Activated naive CD4-positive, alpha-beta T cell treated with anti-CD3 and anti-CD28 coated beads, Interleukin-2, amount 50 U/mL, for 24 hours (primary cell): ENCODE measurements around the gene HYAL3.

Experiments
- H3K27ac Mint-ChIP-seq: one replicate; pipeline ENCODE4 v1.8.0; 2021; ENCODE audit warnings: mild to moderate bottlenecking, mixed read lengths
- H3K27me3 Mint-ChIP-seq: one replicate; pipeline ENCODE4 v1.8.0; 2021; ENCODE audit warnings: mixed read lengths
- H3K36me3 Mint-ChIP-seq: one replicate; pipeline ENCODE4 v1.8.0; 2021; ENCODE audit warnings: mixed read lengths
- H3K4me1 Mint-ChIP-seq: one replicate; pipeline ENCODE4 v1.8.0; 2021; ENCODE audit warnings: mixed read lengths
- H3K4me3 Mint-ChIP-seq: one replicate; pipeline ENCODE4 v1.8.0; 2021; ENCODE audit warnings: mild to moderate bottlenecking, mixed read lengths
- H3K9me3 Mint-ChIP-seq: one replicate; pipeline ENCODE4 v1.8.0; 2021; ENCODE audit warnings: mixed read lengths

The HYAL3 gene

DNA sequence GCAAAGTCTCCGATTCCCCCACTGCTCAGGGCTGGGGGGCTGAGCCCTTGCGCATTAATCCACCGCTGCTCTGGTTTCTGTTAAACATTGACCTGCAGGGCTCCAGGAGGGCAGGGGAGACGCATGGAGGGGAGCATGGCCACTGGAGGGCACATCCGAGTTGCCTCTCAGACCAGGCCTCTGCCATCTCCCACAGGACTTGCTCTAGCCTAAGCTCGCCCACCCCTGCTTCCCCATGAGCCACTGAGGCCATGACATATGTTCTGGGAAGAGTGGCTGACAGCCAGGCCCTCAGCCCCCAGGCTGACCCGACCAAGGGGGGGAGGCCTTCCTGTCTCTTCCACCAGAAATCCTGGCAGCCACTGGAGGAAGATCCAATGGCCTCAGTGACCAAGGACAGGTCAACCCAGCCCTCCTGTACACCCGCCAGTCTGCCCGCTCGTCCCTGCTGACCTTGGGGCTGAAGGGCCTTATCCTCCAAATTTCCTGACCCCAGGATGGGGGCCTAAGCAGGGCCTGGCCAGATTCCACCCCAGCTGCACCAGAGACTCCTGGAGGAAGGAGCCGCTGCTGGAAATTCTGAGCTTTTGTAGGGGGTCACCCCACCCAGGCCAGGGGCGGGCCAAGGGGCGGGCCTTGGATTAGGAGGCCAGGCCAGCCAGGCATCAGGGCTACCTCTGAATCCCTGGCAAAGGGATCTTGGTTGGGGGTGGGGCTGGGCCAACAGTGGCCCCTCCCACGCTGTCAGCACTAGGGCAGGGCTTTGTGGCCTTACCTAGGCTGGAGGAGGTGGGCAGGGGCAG, 4.0 kb upstream of the HYAL3 start, which contains the start of gene HYAL1:
Gene HYAL1 (minus strand): TSS at position 562 of the 803 bp plus-strand sequence. CDS start 618 bp downstream, outside the sequence.
- H3K4me3 Mint-ChIP-seq, result no peak within 1 kb of the TSS
- no peaks in the 10 kb centered on the region for H3K36me3 Mint-ChIP-seq
- no peak within 1 kb of the TSS for H3K27ac Mint-ChIP-seq
- H3K9me3 Mint-ChIP-seq, result no peaks in the 10 kb centered on the region
- peaks cover 16% of the 10 kb centered on the region for H3K4me1 Mint-ChIP-seq
- H3K27me3 Mint-ChIP-seq, result no peaks in the 10 kb centered on the region

DNA sequence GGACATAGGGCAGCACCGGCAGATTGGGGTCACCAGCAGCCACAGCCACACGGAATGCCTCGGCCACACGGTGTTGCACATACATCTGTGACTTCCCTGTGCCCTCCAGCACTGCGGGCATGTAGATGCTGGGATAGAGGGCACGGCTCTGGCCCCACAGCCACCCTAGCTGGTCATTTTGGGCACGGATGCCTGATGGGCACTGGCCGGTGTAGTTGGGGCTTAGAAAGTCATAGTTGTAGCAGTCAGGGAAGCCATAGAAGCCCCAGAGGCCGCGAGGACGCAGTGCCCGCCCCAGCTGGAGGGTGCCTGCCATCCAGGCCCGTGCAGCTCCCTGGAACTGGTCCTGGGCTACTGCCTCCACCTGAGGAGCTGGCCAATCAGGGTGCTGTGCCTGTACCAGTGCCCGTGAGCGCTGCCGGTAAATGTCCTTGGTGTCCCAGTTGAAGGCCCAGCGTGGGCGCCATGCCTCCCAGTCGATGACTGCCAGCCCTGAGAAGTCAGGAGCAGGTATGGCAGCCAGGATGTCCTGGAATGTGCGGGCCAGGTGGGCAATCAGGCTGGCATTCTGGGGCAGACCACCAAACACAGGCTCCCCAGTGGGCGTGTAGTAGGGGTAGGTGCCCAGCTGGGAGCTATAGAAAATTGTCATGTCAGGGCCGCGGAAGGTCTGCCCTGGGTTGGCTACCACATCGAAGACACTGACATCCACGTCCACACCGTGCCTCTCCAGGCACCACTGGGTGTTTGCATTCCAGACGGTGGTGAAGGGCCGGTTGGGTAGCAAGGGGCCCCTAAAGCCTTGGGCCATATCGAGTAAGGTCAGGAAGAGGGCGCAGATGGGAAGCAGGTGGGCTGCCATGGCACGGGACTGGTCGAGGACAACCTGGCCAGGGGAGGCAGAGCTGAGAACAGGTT, 3.1 kb upstream of the HYAL3 start:
- no peak overlapping the region for H3K27ac Mint-ChIP-seq
- no peaks in the 10 kb centered on the region for H3K36me3 Mint-ChIP-seq
- H3K4me3 Mint-ChIP-seq, result no peak overlapping the region
- H3K9me3 Mint-ChIP-seq, result no peaks in the 10 kb centered on the region
- no peaks in the 10 kb centered on the region for H3K27me3 Mint-ChIP-seq
- H3K4me1 Mint-ChIP-seq, result peaks cover 23% of the 10 kb centered on the region

DNA sequence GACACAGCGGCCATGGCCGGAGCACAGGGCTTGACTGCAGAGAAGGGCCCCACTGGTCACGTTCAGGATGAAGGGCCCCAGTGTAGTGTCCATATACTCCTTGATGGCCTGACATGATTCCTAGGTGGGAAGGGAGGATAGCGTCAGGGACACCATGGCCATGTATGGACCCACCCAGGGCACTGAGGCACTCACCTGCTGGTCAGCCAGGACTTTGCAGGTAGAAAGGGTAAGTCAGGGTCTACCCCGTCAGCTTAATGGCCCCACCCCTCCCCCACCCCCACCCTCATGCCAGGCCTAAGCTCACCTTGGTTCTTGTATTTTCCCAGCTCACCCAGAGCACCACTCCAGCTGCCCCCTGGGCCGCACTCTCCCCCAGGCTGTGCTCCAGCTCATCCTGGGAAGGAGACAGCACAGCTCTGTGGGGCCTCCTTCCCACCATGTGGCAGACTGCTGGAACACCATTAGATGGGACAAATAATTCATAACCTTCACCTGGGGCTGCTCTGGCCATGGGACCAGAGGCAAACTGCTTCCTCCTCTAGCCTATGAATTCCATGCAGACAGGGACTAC, 1.6 kb upstream of the HYAL3 start:
- no peaks in the 10 kb centered on the region for H3K9me3 Mint-ChIP-seq
- no peak overlapping the region for H3K27ac Mint-ChIP-seq
- H3K36me3 Mint-ChIP-seq, result no peaks in the 10 kb centered on the region
- peaks cover 25% of the 10 kb centered on the region for H3K4me1 Mint-ChIP-seq
- no peaks in the 10 kb centered on the region for H3K27me3 Mint-ChIP-seq
- H3K4me3 Mint-ChIP-seq, result peak overlapping the region; percentile 93

DNA sequence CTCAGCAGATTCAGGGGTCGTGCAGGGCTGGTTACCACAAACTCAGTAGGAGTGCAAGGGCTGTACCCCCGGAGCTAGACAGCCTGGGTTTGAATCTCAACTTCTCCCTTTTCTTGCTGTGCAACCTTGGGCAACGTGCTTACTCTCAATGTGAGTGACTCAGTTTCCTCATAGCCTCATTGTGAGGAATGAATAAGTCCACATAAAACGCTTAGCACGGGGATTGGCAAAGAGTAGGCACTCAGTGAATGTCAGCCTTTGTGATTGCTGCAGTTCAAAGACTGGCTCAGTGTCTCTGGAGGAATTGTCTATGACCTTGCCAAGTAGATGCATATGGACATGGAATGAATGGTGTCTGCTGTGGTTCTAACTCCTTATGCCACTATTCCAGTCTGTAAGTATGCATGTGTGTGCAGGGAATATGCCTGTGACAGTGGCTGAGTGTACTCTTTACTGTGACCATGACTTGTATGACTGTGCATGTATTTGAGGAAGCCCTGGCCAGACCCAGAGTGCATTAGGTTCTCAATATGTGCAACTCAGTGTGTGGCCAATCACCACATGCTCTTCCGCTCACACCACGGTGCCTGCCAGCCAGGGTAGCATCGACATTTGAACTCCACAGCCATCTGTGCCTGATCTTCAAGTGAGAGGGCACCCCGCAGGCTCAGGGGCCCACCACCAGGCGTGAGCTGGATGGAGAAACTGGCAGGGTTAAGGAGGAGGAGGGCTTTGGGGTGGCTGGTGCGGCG, 900 bp upstream of the HYAL3 start:
- peak overlapping the region; percentile 80 for H3K27ac Mint-ChIP-seq
- no peaks in the 10 kb centered on the region for H3K9me3 Mint-ChIP-seq
- H3K4me3 Mint-ChIP-seq, result peak overlapping the region; percentile 93
- H3K4me1 Mint-ChIP-seq, result peaks cover 25% of the 10 kb centered on the region
- no peaks in the 10 kb centered on the region for H3K27me3 Mint-ChIP-seq
- H3K36me3 Mint-ChIP-seq, result no peaks in the 10 kb centered on the region

DNA sequence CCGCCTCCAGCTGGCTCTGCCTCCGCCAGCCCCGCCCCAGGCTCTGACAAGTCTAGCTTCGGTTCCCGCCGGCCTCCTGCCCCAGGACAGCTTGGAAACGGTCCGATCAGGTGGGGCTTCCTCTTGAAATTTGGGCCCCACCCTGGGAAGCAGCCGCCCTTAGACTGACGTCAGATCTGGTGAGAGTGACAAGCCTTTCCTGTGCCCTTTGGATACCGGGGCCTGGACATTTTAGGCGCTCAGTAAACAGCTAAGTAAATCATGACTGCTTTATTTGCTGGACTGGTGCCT, 378 bp upstream of the HYAL3 start:
- Mint-ChIP-seq H3K27ac (peak overlapping the region; percentile 80), H3K36me3 (no peaks in the 10 kb centered on the region), H3K4me3 (peak overlapping the region; percentile 93), H3K27me3 (no peaks in the 10 kb centered on the region), H3K4me1 (peaks cover 25% of the 10 kb centered on the region), H3K9me3 (no peaks in the 10 kb centered on the region)

DNA sequence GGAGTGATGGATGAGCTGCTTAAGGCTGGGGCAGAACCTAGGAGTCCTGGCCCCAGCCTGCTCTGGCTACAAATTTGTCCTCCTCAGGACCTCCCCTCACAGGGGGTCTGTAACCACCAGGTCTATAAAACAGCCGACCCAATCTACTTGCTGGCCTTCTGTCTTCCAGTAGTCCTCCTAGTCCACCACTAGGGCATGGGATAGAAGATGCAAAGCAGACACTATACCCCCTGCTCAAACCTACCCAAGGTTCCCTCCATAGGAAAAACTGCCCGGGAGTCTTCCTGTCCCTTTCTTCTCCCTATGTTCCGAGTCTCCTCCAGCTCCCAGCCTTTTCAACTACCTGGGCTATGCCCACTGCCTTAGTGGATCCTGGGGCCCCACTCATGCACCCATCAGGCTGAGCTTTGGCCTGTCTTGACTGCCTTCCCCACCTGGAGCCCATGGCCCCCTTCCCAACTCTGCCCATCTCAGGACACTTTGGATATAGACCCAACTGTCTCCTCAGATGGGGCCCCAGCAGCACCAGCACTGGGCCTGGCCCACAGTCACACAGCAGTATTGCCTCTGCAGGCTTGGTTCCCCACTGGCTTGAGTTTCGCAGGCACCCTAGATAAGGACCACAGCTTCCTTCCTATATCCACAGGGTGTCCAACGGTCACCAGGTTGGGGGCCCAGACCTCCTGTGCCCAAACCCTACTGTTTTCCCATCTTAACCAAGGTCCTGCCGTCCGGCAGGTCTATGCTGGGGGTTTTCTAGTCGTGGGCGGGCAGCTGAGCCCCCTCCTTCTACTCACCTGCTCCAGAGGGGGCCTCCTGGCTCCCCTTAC, 1.1 kb downstream of the HYAL3 start:
- peak overlapping the region; percentile 17 for H3K27ac Mint-ChIP-seq
- H3K36me3 Mint-ChIP-seq, result no peaks in the 10 kb centered on the region
- peak overlapping the region; percentile 93 for H3K4me3 Mint-ChIP-seq
- no peaks in the 10 kb centered on the region for H3K9me3 Mint-ChIP-seq
- no peaks in the 10 kb centered on the region for H3K27me3 Mint-ChIP-seq
- H3K4me1 Mint-ChIP-seq, result peaks cover 25% of the 10 kb centered on the region

DNA sequence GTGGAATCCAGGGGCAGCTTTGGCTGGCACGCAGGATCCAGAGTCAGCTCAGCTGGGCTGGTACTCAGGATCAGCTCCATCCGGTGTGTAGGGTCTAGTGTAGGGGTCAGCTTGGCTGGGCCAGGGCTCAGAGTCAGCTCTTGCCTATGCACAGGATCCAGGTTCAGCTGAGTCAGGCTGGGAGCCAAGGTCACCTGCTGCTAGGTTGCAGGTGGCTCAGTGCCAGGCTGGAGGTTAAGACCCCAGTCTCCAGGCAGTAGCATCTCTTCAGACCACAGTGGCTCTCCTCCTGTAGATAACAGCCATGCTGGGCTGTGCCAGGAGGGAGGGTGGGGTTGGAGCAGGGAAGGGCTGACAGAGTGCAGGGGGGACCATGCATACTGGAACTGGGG, 1.8 kb downstream of the HYAL3 start:
- Mint-ChIP-seq H3K27ac (no peak overlapping the region), H3K4me3 (no peak overlapping the region), H3K4me1 (peaks cover 31% of the 10 kb centered on the region), H3K36me3 (no peaks in the 10 kb centered on the region), H3K27me3 (no peaks in the 10 kb centered on the region), H3K9me3 (no peaks in the 10 kb centered on the region)

DNA sequence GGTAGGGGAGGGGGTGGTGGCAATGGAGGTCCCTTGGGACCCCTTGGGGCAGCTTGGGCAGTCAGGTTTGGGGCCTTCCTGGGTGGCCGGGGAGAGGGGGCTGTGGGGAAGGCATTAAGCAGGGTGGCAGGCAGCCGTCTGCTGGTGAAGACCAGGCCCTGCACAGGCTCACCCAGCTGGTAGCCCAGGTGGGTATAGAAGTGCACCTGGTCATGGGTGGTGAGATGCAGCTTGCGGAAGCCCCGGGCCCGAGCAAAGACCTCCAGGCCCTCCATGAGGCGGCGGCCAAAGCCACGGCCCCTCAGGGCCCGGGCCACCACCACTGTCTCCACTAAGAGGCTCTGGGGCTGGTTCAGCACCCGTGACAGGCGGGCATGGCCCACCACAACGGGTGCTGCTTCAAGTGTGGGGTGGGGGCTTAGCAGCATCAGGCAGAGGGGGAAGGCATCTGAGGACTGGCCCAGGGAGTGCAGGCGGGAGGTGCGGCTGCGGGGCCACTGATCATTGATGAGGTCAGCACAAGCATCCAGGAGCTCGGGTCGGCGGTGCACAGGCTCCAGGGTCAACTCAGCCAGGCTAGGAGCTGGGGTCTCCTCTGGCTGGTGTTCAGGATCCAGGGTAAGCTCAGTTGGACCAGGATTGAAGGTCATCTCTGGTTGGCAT, 2.4 kb downstream of the HYAL3 start:
- Mint-ChIP-seq H3K36me3 (no peaks in the 10 kb centered on the region), H3K4me3 (peak overlapping the region; percentile 15), H3K4me1 (peaks cover 33% of the 10 kb centered on the region), H3K27ac (no peak overlapping the region), H3K27me3 (no peaks in the 10 kb centered on the region), H3K9me3 (no peaks in the 10 kb centered on the region)

DNA sequence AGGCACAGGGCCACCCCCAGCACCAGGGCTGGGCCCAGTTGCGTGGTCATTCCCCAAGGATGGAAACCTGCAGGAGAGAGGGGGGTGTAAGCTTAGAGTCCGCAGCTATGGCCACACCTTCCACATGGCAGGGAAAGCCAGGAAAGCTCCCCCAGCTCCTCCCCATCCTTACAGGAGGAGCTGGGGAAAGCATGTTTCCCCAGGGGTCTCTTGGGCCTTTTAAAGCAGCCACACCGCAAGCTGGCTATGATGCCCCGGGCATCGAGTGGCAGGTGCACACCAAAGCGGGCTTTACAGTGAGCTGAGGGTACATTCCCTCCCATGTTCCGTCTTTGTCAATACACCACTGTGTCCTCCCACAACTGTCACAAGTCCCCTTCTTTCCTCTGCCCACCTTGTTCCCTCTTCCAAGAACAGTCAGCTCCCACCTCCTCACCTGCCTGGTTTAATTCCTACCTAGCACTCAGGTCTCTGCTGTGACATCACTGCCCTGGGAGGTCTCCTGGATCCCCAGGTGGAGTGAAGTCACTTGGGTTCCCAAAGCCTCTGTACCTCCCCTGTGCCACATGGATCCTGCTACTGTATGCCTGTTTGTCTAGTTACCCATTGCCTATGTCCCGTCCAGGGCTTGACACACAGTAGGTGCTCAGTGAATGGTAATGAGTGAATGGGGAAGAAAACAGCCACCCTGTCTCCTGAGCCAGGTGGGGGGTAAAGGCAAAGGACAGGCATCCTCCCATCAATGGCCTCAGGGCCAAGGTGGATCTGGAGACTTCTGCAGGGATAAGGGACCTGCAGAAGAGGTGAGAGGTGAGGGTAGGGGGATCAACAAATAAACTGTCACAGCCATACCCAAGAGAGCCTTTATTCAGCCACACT, 3.4 kb downstream of the HYAL3 start:
- Mint-ChIP-seq H3K36me3 (peaks cover 5% of the 10 kb centered on the region), H3K9me3 (no peaks in the 10 kb centered on the region), H3K4me1 (peaks cover 39% of the 10 kb centered on the region), H3K27me3 (no peaks in the 10 kb centered on the region), H3K4me3 (no peak overlapping the region), H3K27ac (no peak overlapping the region)

DNA sequence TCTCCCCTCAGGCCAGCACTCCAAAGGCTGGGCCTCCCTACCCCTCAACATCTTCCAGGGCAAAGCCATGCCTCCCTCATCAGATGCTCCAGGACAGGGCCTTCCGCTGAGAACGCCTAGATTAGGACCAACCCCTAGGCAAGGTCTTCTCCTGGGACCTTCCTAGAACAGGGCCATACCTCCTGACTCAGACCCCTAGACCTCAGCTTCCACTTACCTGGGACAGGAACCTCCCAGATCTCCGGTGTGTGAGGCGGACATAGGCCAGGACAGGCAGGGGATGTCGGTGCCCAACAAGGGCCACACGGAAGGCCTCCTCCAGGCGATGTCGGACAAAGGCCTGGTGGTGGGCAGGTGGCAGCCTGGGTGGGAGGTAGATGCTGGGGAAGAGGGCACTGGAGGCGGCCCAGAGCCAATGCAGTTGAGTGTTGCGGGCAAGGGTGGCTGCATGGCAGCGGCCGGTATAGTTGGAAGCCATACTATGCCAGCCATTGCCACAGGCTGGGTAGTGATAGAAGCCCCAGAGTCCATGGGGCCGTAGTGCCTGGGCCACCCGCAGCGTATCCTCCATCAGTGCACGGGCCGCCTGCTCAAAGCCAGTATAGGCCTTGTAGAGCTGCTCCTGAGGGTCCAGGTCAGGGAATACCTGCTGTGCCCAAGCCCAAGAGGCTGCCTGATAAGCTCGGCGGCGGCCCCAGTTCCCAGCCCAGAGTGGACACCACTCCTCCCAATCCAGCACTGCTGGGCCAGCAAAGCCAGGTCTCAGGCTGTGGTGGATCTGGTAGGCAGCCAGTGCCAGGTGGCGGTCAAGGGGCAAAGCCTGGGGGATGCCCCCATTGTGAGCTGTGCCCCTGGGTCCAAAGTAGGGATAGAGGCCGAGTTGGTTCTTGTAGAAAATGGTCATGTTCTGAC, 4.5 kb downstream of the HYAL3 start:
- no peak overlapping the region for H3K4me3 Mint-ChIP-seq
- H3K36me3 Mint-ChIP-seq, result peaks cover 5% of the 10 kb centered on the region
- no peaks in the 10 kb centered on the region for H3K9me3 Mint-ChIP-seq
- H3K4me1 Mint-ChIP-seq, result peaks cover 31% of the 10 kb centered on the region
- no peaks in the 10 kb centered on the region for H3K27me3 Mint-ChIP-seq
- peak overlapping the region; percentile 30 for H3K27ac Mint-ChIP-seq

DNA sequence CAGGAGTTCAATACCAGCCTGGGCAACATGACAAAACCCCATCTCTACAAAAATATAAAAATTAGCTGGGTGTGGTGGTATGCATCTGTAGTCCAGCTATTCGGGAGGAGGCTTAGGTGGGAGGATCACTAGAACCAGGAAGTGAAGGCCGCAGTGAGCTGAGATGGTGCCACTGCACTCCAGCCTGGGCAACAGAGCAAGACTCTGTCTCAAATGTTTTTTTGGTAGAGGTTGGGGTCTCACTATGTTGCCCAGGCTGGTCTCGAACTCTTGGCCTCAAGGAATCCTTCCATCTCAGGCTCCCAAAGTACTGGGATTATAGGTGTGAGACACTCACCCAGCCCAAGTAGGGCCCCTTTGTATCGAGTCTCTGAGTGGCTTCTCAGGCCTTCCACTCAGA, 5.1 kb downstream of the HYAL3 start:
- H3K27ac Mint-ChIP-seq, result no peak overlapping the region
- H3K27me3 Mint-ChIP-seq, result no peaks in the 10 kb centered on the region
- no peak overlapping the region for H3K4me3 Mint-ChIP-seq
- H3K9me3 Mint-ChIP-seq, result no peaks in the 10 kb centered on the region
- H3K36me3 Mint-ChIP-seq, result peaks cover 8% of the 10 kb centered on the region
- H3K4me1 Mint-ChIP-seq, result peaks cover 26% of the 10 kb centered on the region

DNA sequence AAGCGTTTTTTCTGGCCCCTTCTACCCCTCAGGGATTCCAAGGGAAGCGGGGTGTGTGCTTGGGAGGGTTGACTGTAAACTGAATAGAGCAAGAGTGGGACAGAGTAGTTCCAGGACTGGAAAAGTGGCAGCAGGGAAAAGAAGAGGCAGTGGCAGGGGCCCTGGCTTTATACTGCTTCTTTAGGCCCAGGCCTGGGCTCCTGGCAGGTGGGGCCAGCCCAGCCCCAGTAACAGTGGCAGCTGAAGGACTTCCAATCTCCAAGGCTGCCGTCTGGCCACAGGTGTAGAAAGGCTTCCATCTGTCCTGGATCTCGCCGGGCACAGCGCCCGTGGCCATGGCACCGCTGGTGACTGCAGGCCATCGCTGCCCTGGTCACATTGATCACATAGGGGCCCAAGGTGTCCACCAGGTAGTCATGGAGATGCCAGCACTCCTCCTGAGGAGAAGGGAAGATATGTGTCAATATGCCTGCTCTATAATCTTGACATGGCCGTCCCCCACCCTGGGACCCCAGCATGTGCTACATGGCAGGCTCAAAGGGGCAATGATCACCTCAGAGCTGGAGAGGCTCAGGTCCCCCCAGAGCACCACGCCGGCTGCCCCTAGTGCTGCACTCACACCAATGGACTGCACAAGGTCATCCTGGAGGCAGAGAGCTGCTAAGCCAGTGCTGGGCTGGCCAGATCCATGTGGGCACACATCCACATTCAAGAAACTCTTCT, 6.0 kb downstream of the HYAL3 start:
- peak overlapping the region; percentile 95 for H3K27ac Mint-ChIP-seq
- H3K27me3 Mint-ChIP-seq, result no peaks in the 10 kb centered on the region
- H3K36me3 Mint-ChIP-seq, result peaks cover 8% of the 10 kb centered on the region

More for the DNA sequence above, 6.0 kb downstream of the HYAL3 start:
- H3K4me1 Mint-ChIP-seq, result peaks cover 23% of the 10 kb centered on the region
- H3K4me3 Mint-ChIP-seq, result peak overlapping the region; percentile 91
- H3K9me3 Mint-ChIP-seq, result no peaks in the 10 kb centered on the region
